GM18861 (cell line): ENCODE data around the gene AARSD1.
"Not testable (repeated sequence)": the region's sequence is repeated elsewhere in the genome, so short reads cannot be mapped to it uniquely, and the experiment has no call there.

Experiments used
- ATAC-seq: cut with Tn5 transposase; IDR thresholded peaks from one replicate; pipeline ENCODE4 v1.9.1; 2021; ENCODE audit not compliant: unreplicated experiment

AARSD1 gene

GRCh38 chr17:42922294-42922693 is 42.0 kb downstream of the AARSD1 start:
- ATAC-seq = no peak

DNA sequence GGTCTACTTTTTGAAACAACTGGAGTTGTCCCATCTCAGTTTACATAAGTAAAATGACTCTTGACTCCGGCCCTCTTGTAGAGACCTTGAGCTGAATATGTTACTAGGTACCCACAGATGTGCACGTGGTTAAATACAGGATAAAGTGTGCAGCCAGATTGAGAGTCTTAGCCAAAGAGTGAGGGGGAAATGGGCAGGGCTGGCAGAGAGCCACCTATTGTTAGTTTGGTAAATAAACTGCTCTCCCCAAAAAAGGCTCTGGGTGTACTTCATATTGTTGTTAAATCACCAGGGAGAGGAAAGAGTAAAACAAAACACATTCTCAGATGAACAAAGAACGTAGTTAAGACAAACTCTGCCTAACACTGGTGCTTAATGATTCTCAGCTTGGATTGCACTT is 43.3 kb downstream of the AARSD1 start:
- ATAC-seq = no peak

- ATAC-seq = no peak
These were observed 44.0 kb downstream of the AARSD1 start for GRCh38 chr17:42920106-42920900.

- not testable (repeated sequence) for ATAC-seq
These were observed 44.7 kb downstream of the AARSD1 start for GRCh38 chr17:42919522-42920077.

DNA sequence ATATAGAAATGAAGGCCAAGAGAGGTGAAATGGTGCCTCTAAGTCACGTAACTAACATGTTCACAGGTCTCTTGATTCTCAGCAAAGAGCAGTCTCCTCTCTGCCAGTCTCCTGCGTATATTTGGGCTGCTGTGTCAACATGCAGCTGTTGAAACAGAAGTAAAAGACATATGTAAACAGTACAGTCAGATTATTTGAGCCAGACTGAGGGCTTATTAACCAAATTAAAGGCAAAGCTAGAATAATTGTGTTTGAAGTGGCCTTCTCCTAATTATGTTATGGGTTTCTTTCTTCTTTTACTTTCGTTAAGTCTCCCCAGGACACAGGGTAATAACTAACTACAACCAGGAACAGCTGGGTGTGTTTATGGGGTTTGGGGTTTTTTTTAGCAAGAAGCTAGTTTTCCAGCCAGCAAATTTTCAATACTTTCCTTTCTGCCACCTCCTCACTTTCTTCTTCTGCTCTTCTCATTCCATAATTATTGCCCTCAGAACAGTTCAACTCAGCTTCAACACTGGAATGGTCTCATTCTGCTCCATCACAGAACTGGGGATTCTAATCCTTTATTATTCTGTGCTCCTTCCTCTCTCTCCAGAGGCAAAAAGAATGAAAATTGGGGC is 45.2 kb downstream of the AARSD1 start:
- ATAC-seq = no peak

DNA sequence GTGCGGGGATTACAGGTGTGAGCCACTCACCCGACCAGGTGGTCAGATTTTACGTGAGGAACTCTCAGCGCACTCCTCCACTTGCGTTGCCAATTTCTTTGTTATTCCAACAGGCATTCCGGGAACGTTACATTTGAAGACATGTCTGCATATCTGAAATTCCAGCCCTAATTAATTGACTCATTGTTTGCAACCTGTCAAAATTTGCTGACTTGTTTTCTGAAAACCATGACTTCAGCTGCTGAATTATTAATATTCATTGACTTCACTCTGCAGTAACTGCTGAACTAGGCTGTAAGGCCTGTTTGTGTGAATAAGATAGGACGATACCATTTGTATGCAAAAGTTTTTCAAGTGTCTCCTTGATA is 47.0 kb downstream of the AARSD1 start:
- no peak for ATAC-seq

DNA sequence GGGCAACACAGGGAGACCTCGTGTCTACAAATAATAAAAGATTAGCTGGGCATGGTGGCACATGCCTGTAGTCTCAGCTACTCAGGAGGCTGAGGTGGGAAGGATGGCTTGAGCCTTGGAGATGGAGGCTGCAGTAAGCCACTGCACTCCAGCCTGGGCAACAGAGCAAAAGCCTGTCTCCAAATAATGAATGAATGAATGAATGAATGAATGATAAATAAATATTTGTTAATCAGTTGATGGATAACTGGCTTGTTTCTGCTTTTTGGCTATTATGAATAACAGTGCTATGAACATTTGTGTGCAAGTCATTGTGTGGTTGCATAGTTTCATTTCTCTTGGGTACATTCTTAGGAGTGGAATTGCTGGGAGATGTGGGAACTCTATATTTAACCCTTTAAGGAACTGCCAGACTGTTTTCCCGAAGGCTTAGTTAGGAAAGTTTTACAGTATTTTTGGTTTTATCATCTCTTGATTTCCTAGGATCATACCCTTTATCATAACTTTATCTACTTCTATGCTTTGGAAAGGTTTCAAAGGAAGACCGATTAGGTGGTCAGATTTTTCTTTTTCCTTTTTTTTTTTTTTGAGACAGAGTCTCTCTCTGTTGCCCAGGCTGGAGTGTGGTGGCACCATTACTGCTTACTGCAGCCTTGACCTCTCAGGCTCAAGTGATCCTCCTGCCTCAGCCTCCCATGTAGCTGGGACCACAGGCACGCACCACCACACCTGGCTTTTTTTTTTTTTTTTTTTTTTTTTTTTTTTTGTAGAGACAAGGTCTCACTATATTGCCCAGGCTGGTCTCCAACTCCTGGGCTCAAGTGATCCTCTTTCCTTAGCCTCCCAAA is 47.6 kb downstream of the AARSD1 start:
- ATAC-seq = not testable (repeated sequence)

DNA sequence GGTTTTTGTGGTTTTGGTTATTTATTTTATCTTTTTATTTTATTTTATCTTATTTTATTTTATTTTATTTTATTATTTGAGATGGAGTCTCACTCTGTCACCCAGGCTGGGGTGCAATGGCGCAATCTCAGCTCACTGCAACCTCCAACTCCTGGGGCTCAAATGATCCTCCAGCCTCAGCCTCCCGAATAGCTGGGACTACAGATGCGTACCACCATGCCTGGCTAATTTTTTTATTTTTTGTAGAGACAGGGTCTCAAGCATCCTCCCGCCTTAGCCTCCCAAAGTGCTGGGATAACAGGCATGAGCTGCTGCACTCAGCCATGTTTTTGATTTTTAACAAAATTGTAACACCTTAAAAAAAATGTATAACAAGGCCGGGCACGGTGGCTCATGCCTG is 49.0 kb downstream of the AARSD1 start:
- ATAC-seq = not testable (repeated sequence)

GRCh38 chr17:42913981-42914617 is 50.2 kb downstream of the AARSD1 start:
- no peak for ATAC-seq

DNA sequence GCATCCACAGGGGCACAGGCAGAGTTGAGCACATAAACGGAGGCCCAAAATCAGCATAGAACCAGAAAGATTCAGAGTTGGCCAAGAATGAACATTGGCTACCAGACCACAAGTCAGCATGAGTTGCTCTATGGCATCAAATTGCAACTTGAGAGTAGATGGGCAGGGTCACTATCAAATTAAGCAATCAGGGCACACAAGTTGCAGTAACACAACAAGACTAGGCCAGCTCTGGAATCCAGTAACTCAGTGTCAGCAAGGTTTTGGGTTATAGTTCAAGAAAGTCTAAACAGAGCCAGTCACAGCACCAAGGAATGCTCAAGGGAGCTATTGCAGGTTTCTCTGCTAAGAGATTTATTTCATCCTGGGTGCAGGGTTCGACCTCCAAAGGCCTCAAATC is 50.7 kb downstream of the AARSD1 start:
- ATAC-seq = no peak

GRCh38 chr17:42908872-42909700 is 55.2 kb downstream of the AARSD1 start:
- no peak for ATAC-seq

DNA sequence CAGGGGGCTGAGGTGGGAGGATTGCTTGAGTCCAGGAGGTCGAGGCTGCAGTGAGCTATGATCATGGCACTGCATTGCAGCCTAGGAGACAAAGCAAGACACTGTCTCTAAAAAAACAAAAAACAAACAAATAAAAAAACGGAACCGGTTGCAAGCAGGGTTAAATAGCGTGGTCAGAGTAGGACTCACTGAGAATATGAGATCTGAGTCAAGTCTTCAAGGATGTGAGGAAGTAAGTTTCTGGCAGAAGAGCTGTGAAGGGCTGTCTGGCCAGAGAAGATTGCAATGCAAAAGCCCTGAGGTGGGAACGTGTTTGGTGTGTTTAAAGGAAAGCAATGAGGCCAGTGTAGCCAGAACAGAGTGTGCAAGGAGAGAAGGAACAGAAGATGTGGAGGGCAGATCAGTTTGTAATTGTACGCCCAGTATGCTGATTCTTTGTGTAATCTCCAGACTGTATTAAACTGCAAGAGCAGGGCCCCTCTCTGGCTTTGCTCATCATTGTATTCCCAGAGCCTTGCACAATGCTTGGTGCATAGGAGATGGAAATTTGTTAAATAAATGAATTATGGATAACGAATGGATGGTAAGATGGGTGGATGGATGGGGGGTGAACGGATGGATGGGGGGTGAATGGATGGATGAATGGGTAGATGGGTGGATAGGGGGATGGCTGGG is 57.3 kb downstream of the AARSD1 start:
- no peak for ATAC-seq

DNA sequence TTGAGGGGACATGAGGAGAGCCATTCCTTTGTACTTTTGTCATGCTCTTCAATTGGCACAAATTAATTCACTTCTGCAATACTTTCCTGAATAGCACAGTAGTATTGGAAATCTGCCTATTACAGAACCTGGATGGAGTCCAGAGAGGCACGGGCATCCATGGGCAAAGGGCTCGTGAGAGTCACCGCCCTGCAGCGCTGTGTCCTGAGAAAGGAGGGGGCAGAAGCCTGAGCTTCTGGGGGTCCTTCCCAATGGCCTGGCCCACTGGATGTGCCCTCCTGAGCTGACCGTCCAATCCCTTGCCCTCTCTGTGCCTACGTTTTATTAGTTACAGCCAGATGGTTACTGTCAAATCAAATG is 60.2 kb downstream of the AARSD1 start:
- ATAC-seq = no peak

GRCh38 chr17:42901535-42902229 is 62.6 kb downstream of the AARSD1 start:
- ATAC-seq = no peak
